Measurements from ENCODE around the gene BARX2.

Gene BARX2

GRCh38 chr11:129440028-129440713 is 64.5 kb downstream of the BARX2 start:
- no peak for DNase-seq

GRCh38 chr11:129442171-129442570 is 66.5 kb downstream of the BARX2 start:
- DNase-seq, result no peak

GRCh38 chr11:129443276-129443675 is 67.6 kb downstream of the BARX2 start:
- DNase-seq, result no peak

- no peak for DNase-seq
These were observed 68.6 kb downstream of the BARX2 start for GRCh38 chr11:129444274-129444673.

GRCh38 chr11:129445226-129445625 is 69.6 kb downstream of the BARX2 start:
- no peak for DNase-seq

- DNase-seq, result no peak
These were observed 70.9 kb downstream of the BARX2 start for GRCh38 chr11:129446572-129446971.

- DNase-seq, result no peak
These were observed 72.1 kb downstream of the BARX2 start for GRCh38 chr11:129447654-129448239.

- no peak for DNase-seq
These were observed 75.9 kb downstream of the BARX2 start for GRCh38 chr11:129451524-129451923.

GRCh38 chr11:129453293-129453721 is 77.7 kb downstream of the BARX2 start:
- DNase-seq, result no peak

- no peak for DNase-seq
These were observed 79.5 kb downstream of the BARX2 start for GRCh38 chr11:129455101-129455500.

GRCh38 chr11:129455756-129456655 is 80.4 kb downstream of the BARX2 start:
- DNase-seq, result no peak

GRCh38 chr11:129457321-129457720 is 81.7 kb downstream of the BARX2 start:
- DNase-seq, result no peak

GRCh38 chr11:129458278-129458677 is 82.6 kb downstream of the BARX2 start:
- DNase-seq, result no peak

GRCh38 chr11:129458756-129459535 is 83.3 kb downstream of the BARX2 start:
- no peak for DNase-seq

- DNase-seq, result no peak
These were observed 85.1 kb downstream of the BARX2 start for GRCh38 chr11:129460714-129461113.

GRCh38 chr11:129484068-129484467 is 108.4 kb downstream of the BARX2 start:
- no peak for DNase-seq

GRCh38 chr11:129489249-129489648 is 113.6 kb downstream of the BARX2 start:
- DNase-seq, result no peak

GRCh38 chr11:129490004-129490403 is 114.4 kb downstream of the BARX2 start:
- no peak for DNase-seq

- no peak for DNase-seq
These were observed 118.1 kb downstream of the BARX2 start for GRCh38 chr11:129493746-129494145.
